SK-N-MC (cell line): ENCODE results near the gene TEKTIP1.
"Not testable (repeated sequence)": the region's sequence is repeated elsewhere in the genome, so short reads cannot be mapped to it uniquely, and the experiment has no call there.

Experiments
- EZH2 ChIP-seq: fragments of 200-600 bp; sonication (generic); IDR thresholded peaks from one replicate; pipeline ENCODE4 v1.6.1; 2017; ENCODE audit warnings: antibody characterized with exemption
- FOXP2 ChIP-seq: optimal IDR thresholded peaks from 2 replicates; pipeline ENCODE3; 2011; ENCODE audit warnings: mild to moderate bottlenecking, moderate library complexity; ENCODE audit not compliant: insufficient read depth; ENCODE audit errors: extremely low read length, control extremely low read depth
- POLR2AphosphoS5 ChIP-seq: IDR thresholded peaks from 2 replicates; pipeline ENCODE4 v1.6.1; 2012; ENCODE audit warnings: mild to moderate bottlenecking, low read depth, low read length, borderline replicate concordance

DNA sequence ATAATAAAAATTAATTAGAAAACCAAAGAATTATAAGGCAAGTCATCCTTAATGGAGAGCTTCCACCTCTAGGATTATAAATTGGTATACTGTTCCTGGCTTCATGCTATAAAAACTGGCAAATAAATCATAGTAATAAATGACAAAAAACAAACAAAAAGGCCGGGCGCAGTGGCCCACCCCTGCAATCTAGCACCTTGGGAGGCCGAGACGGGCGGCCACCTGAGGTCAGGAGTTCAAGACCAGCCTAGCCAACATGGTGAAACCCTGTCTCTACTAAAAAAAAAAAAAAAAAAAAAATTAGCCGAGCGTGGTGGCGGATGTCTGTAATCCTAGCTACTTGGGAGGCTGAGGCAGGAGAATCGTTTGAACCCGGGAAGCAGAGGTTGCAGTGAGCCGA, 31.1 kb downstream of the TEKTIP1 start:
- not testable (repeated sequence) for TF ChIP-seq EZH2, POLR2AphosphoS5, FOXP2
